ENCODE data around the gene CLEC10A.
A peak's percentile ranks its signal among the peaks of the same experiment; 100 is the strongest.

The CLEC10A gene

GRCh38 chr17:7038025-7038862 lies 41.8 kb downstream of the CLEC10A start:
- DNase-seq (ENCODE audit: low spot score) = no peak

- DNase-seq (ENCODE audit: low spot score) = peak; percentile 99
These were observed 44.3 kb downstream of the CLEC10A start, which contains the start of gene SLC16A13 for GRCh38 chr17:7035591-7036368. Gene SLC16A13, plus strand, starts transcription at chr17:7036015. Its CDS starts 368 bp downstream, at chr17:7036383.

- DNase-seq (ENCODE audit: low spot score) = no peak
These were observed 45.0 kb downstream of the CLEC10A start for GRCh38 chr17:7034955-7035590.

GRCh38 chr17:7029659-7030058 lies 50.4 kb downstream of the CLEC10A start:
- no peak for DNase-seq (ENCODE audit: low spot score)

- DNase-seq (ENCODE audit: low spot score) = no peak
These were observed 51.0 kb downstream of the CLEC10A start for GRCh38 chr17:7029096-7029495.

- DNase-seq (ENCODE audit: low spot score) = no peak
These were observed 52.7 kb downstream of the CLEC10A start for GRCh38 chr17:7027335-7027734.

- DNase-seq (ENCODE audit: low spot score) = no peak
These were observed 53.5 kb downstream of the CLEC10A start for GRCh38 chr17:7026471-7027115.

GRCh38 chr17:7025245-7025644 lies 54.8 kb downstream of the CLEC10A start:
- no peak for DNase-seq (ENCODE audit: low spot score)

All from iPS-NIHi11 (cell line).